IPS-20b (cell line): ENCODE measurements around the gene LGR4.

Experiments
- H3K27ac ChIP-seq: one replicate; pipeline ENCODE4 v1.5.1; 2013; ENCODE audit warnings: low read length
- H3K27me3 ChIP-seq: 2 replicates; pipeline ENCODE4 v1.6.1; 2013; ENCODE audit warnings: mild to moderate bottlenecking, low read length, inconsistent platforms; ENCODE audit not compliant: insufficient read depth
- H3K36me3 ChIP-seq: 2 replicates; pipeline ENCODE4 v1.6.1; 2013; ENCODE audit warnings: low read depth, mild to moderate bottlenecking, inconsistent platforms, low read length, moderate library complexity; ENCODE audit not compliant: insufficient read depth
- H3K4me1 ChIP-seq: 2 replicates; pipeline ENCODE4 v1.6.1; 2013; ENCODE audit warnings: mild to moderate bottlenecking, control low read depth, inconsistent platforms, low read length, moderate library complexity; ENCODE audit not compliant: insufficient read depth
- H3K4me3 ChIP-seq: 2 replicates; pipeline ENCODE4 v1.5.1; 2013; ENCODE audit warnings: mild to moderate bottlenecking, low read length, inconsistent platforms
- H3K9ac ChIP-seq: 2 replicates; pipeline ENCODE4 v1.6.1; 2013; ENCODE audit warnings: low read depth, mild to moderate bottlenecking, inconsistent platforms, low read length, moderate library complexity
- H3K9me3 ChIP-seq: 2 replicates; pipeline ENCODE4 v1.6.1; 2013; ENCODE audit warnings: mild to moderate bottlenecking, low read depth, low read length, inconsistent platforms; ENCODE audit not compliant: insufficient read depth

Gene LGR4

DNA sequence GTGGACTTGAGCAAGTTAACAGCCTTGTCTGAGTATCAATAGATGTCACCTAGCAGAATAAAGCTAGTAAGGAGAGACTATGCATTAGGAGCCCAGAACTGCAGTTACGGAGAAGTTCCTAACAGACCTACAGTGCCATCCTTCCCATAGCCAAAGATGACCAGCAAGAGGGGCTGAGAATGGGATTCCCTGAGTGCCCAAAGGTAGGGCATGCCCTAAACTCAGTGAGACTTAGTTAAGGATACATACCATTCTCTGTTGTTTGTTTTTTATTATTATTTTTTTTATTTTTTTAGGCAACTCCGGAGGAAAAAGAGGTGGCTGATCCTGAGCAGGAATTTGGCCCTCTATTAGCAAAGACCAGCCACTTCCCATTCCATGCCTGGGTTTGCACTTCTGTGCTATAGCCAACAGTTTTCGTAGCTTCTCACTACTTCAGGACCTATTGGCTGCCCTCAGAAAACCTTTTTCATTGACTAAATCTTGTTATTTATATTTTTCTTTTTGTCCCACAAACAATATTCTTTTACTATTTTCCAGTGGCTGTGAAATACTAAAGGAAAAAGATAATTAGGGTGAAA is 76.2 kb downstream of the LGR4 start:
- Histone ChIP-seq H3K4me1 (peaks cover 43% of the 10 kb centered on the region), H3K36me3 (peaks cover 8% of the 10 kb centered on the region; the same call in 1 of the 2 replicates), H3K9me3 (no peaks in the 10 kb centered on the region), H3K9ac (no peak overlapping the region), H3K27me3 (no peaks in the 10 kb centered on the region), H3K27ac (no peak overlapping the region), H3K4me3 (no peak overlapping the region)

DNA sequence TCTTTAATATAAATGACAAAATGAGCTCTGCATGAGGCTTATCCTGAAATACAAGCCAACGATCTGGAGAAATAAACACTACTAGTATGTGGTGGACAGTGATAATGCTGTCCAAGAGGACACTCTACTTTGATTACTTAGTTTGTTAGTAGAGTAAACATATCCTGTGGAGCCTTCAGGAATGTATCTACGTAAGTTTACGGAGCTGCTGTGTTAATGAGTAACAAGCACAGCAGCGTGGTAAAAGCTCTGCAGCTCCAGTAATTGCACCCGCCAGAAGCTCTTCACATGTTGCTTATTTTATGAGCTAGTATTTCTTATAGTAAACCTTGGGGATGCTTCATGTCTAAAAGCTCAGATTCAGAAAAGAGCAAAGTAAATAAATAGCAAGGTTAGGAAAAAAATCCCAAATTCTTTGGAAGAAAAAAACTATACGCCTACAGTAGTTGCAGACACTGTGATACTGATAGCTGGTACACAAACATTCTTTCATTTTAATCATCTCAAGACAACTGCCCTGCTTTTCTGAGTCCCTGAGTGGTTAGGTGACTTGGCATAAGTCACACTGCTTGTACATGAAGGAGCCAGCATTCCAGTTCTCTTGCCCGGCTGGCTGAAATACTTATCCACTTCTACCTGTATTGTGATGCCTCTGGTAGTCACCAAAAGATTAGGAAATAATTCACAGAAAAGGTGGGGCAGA is 76.9 kb downstream of the LGR4 start:
- H3K27me3 ChIP-seq: no peaks in the 10 kb centered on the region
- H3K27ac ChIP-seq: no peak overlapping the region
- H3K4me3 ChIP-seq: no peak overlapping the region
- H3K9me3 ChIP-seq: no peaks in the 10 kb centered on the region
- H3K4me1 ChIP-seq: peaks cover 49% of the 10 kb centered on the region
- H3K9ac ChIP-seq: no peak overlapping the region
- H3K36me3 ChIP-seq: peaks cover 10% of the 10 kb centered on the region; the same call in 1 of the 2 replicates

DNA sequence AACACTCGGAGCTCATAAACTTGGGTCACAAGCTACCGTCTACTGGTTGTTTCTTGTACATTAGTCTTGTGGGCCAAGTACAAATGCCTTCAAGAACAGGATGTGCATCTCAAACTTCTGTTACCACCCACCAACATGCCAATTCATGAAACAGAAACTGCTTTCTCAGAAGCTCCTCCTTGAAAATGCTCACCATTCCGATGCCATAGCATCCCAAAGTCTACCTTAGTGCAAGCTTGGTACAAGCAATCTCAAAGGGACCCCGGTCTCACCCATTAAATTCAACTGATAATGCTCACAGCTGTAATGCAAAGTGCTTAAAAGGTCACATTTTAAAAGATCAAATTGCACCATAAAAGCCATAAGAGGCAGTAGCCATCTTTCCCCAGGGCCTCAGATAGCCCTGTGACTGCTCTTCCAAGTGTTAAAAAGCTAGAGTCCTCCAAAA is 77.8 kb downstream of the LGR4 start:
- Histone ChIP-seq H3K9me3 (no peaks in the 10 kb centered on the region), H3K27me3 (no peaks in the 10 kb centered on the region), H3K9ac (no peak overlapping the region), H3K27ac (no peak overlapping the region), H3K4me3 (no peak overlapping the region), H3K4me1 (peaks cover 53% of the 10 kb centered on the region), H3K36me3 (peaks cover 18% of the 10 kb centered on the region; the same call in 1 of the 2 replicates)

DNA sequence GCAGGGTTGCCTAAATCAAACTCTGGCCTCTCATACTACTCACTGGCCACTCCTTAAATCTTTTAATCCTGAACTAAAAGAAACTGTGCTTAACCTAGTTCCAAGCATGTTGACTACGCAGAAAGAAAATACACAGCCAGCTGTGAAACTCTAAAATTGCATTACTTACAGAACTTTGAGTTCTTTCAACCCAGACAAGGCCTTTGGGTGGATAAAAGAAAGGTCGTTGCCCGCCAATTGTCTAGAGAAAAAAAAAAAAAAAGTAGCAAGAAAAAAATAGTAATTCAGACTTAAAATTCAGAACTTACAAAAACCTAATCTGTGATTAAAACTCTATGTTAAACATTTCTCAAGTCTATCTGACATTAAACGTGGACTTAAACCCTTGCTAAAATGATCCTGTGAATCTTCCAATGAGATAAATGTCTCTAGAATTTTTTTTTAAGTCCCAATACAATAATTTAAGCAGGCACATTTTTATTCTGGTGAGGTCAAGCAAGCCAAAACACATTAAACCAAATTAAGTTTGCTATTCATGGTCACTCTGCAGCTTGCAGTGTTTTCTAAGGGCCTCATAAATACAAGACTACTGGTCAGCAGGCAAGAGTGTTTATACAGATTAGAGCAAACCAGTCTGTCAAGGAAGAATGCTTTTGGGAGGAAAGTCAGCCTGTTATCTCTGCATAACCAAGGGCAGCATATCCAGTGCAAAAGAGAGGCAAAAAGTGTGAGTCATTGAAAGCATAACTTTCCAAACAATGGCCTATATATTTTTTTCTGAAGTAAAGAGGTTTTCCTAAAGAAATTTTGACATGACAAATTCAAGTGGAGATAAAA is 80.1 kb downstream of the LGR4 start:
- Histone ChIP-seq H3K27ac (no peak overlapping the region), H3K4me3 (no peak overlapping the region), H3K36me3 (0 out of 2 replicates have a peak, but pooled peaks cover 11% of the 10 kb centered on the region), H3K9me3 (no peaks in the 10 kb centered on the region), H3K27me3 (no peaks in the 10 kb centered on the region), H3K9ac (no peak overlapping the region), H3K4me1 (peaks cover 77% of the 10 kb centered on the region)

DNA sequence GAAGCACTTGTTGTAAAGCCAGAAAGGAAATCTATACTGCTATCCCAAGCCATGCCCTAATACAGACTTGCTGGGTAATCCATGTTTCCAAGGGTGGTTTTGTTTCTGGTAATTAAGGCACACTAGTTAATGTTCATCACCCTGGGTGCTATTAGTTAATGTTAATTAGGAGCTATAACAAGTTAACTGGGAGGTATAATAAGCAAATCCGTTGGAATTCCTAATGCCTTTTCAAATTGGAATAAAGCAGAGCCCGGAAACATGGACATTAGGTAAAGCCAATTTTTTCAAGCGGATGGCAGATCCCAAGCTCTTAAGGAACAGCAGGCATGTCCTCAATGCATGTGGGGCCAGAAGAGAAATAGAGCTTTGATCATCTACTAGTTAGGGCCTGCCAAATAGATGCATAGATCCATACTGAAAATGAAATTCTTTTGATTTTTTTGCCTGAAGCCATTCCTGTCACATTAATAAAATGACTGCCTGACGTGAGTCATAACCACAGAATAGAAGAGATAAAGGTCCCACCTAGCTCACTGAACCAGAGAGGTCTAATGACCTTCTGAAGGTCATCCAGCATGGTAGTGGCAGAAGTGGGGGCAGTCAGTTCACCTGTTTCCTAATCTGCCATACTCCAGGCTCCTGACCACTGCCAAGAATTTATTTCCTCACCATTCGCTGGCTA is 81.1 kb downstream of the LGR4 start:
- Histone ChIP-seq H3K27ac (no peak overlapping the region), H3K36me3 (peaks cover 14% of the 10 kb centered on the region), H3K4me1 (peaks cover 82% of the 10 kb centered on the region), H3K27me3 (no peaks in the 10 kb centered on the region), H3K9me3 (no peaks in the 10 kb centered on the region), H3K9ac (no peak overlapping the region), H3K4me3 (no peak overlapping the region)

DNA sequence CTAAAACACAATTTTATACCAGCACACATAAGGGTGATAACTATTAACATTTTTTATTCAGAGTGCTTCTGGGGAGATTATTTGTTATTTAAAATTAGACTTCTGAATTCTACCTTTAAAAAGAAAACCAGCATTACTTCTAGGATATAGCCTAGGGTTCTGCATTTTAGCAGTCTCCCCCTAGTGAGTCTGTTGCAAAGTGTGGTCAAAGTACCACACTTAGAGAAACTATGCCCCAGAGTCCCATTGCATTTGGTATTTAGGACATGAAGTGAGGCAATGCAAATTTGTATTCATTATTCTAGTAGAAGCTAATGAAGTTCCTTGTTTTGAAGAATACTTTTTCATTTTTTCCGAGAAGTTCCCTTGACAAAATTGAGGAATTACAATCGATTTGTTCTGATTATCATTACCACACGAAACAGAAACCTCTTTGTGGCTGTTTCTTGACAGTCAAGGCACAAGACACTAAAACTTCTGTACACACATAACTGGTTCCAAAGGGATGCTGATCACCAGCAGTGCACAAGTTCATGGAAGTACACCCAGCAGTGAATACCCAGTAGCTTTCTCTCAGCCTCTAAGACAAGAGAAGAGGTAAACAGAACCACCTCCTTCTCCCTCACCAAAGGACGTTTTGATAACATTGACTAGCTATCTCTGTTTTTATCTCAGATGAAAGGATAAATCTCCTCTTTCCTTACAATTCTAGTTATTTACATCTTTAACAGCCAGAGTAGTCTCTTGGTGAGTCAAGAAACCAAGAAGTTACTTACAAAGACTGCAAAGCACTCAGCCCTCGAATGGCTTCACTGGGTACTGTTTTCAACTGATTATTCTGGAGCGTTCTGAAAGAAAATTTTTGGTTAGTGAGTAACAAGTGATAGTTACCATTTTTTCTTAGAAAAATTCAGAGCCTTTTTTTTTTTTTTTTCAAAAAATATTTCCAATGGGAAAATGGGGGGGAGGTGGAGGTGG is 82.0 kb downstream of the LGR4 start:
- H3K27me3 ChIP-seq: no peaks in the 10 kb centered on the region
- no peak overlapping the region for H3K9ac ChIP-seq
- no peaks in the 10 kb centered on the region for H3K9me3 ChIP-seq
- H3K4me3 ChIP-seq: no peak overlapping the region
- H3K36me3 ChIP-seq: peaks cover 23% of the 10 kb centered on the region
- H3K4me1 ChIP-seq: peaks cover 76% of the 10 kb centered on the region
- H3K27ac ChIP-seq: no peak overlapping the region

DNA sequence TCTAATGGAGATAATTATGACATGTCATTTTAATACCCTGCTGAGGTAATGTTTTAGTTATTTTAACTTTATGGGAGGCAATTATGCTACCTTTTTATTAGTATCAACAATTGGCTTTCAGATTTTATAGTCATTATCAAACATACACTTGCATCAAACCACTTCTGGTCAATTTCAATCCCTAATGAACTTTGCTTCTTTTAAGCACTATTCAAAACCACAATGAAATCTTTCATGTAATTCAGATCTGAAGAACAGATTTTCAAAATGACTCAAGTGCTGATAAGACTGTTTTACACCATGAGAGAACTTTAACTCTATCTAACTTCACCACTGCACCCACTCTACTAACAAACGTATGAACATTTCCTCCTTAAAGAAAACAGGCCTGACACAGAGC is 83.7 kb downstream of the LGR4 start:
- no peak overlapping the region for H3K27ac ChIP-seq
- H3K4me3 ChIP-seq: no peak overlapping the region
- no peaks in the 10 kb centered on the region for H3K9me3 ChIP-seq
- H3K36me3 ChIP-seq: peaks cover 40% of the 10 kb centered on the region
- no peaks in the 10 kb centered on the region for H3K27me3 ChIP-seq
- H3K4me1 ChIP-seq: peaks cover 63% of the 10 kb centered on the region
- no peak overlapping the region for H3K9ac ChIP-seq

DNA sequence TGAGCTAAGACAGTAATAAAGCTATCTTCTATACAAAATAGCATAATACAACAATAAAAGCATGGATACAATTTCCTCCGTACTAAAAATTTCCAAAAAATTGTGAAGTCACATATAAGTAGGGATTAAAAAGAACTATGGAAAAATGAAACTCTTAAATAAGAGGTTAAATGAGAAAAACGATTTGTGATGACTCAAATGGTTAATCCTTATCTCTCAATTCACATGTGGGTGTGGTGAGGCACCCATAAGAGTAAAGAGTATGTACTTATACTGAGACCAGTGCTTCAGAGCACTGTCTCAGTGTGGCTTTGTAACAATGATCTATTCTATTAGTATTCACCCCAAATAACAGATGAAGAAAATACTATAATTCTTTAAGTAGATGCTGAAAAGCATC is 84.6 kb downstream of the LGR4 start:
- Histone ChIP-seq H3K4me3 (no peak overlapping the region), H3K9ac (no peak overlapping the region), H3K27me3 (no peaks in the 10 kb centered on the region), H3K36me3 (peaks cover 49% of the 10 kb centered on the region), H3K27ac (no peak overlapping the region), H3K9me3 (no peaks in the 10 kb centered on the region), H3K4me1 (peaks cover 59% of the 10 kb centered on the region)

DNA sequence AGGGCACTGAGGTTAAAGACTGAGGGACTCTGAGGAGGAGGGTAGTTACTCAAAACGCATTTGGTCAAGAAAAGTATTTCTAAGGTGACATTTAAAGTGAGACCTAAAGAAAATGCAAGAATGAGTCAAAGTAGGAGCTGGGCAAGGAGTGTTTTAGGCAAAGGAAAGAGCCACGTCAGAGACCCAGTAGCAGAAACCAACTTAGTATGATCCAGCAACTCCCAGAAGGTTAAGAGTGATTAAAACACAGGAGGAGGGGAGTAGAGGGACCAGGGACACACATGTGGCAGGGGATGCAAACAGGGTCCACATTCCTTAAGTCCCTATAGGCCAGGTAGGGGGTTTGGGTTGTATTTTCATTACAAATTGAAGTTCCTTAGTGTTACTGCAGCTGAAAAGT is 85.2 kb downstream of the LGR4 start:
- H3K36me3 ChIP-seq: peaks cover 52% of the 10 kb centered on the region
- no peak overlapping the region for H3K27ac ChIP-seq
- H3K27me3 ChIP-seq: no peaks in the 10 kb centered on the region
- no peak overlapping the region for H3K9ac ChIP-seq
- peaks cover 53% of the 10 kb centered on the region for H3K4me1 ChIP-seq
- H3K4me3 ChIP-seq: no peak overlapping the region
- no peaks in the 10 kb centered on the region for H3K9me3 ChIP-seq

DNA sequence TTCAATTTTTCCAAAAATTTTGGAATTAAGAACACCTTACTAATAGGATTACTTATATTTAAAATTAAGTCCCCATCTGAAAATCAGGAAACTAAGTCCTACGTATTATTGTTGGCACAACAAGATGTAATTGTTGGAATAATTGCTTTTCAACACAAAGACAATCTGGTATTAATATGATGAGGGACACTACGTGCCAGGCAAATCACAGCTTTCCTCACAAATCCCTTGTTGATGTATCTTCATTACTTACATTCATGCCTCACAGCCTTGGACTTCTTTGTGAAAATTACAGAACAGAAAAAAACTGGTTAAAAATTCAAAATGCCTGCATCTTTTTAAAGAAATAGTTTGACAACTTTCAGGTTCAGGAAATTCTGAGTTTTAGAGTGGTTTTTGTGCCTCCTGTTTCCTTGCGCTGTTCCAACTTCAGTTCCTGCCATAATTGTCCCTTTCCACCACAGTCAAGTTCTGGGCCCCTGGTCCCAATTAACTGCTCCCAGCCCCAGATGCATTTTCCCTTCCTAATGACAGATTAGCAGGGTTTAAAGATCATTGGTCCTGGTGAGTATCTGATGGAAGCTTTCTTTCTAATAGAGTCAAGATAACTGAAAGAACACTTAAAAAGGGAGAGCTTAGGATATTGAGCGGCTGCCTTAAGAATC is 86.3 kb downstream of the LGR4 start:
- Histone ChIP-seq H3K4me1 (peaks cover 43% of the 10 kb centered on the region), H3K36me3 (peaks cover 63% of the 10 kb centered on the region), H3K27ac (no peak overlapping the region), H3K9ac (no peak overlapping the region), H3K9me3 (no peaks in the 10 kb centered on the region), H3K27me3 (no peaks in the 10 kb centered on the region), H3K4me3 (no peak overlapping the region)
